Measurements from ENCODE around the gene TCEAL9.
A peak's percentile ranks its signal among the peaks of the same experiment; 100 is the strongest.
"Not testable (repeated sequence)": the region's sequence is repeated elsewhere in the genome, so short reads cannot be mapped to it uniquely, and the experiment has no call there.

TCEAL9 gene

GRCh38 chrX:103356130-103356798 is at the start of gene TCEAL9:
Gene TCEAL9 (plus strand): TSS chrX:103356506. CDS start chrX:103357685, 1,179 bp downstream.
- DNase-seq (ENCODE audit: low spot score): peak; percentile 61

- no peak for DNase-seq (ENCODE audit: low spot score)
Observed at GRCh38 chrX:103309860-103310554, 46.3 kb upstream of the TCEAL9 start.

GRCh38 chrX:103310555-103311398 is 45.5 kb upstream of the TCEAL9 start, which contains the start of gene BEX2:
Gene BEX2 (minus strand): TSS chrX:103310990. CDS start chrX:103309976, 1,014 bp downstream.
- DNase-seq (ENCODE audit: low spot score): peak; percentile 63

GRCh38 chrX:103311399-103311780 is 44.9 kb upstream of the TCEAL9 start:
- DNase-seq (ENCODE audit: low spot score): no peak

GRCh38 chrX:103329991-103330390 is 26.3 kb upstream of the TCEAL9 start, which contains the start of gene TCEAL7:
Gene TCEAL7 (plus strand): TSS chrX:103330239. CDS start chrX:103331404, 1,165 bp downstream.
- DNase-seq (ENCODE audit: low spot score): no peak

GRCh38 chrX:103330681-103331288 is 25.5 kb upstream of the TCEAL9 start:
- no peak for DNase-seq (ENCODE audit: low spot score)

GRCh38 chrX:103338663-103339062 is 17.6 kb upstream of the TCEAL9 start:
- DNase-seq (ENCODE audit: low spot score): no peak

- no peak for DNase-seq (ENCODE audit: low spot score)
Observed at GRCh38 chrX:103343105-103343504, 13.2 kb upstream of the TCEAL9 start.

- DNase-seq (ENCODE audit: low spot score): no peak
Observed at GRCh38 chrX:103344606-103345005, 11.7 kb upstream of the TCEAL9 start.

GRCh38 chrX:103347682-103348397 is 8.5 kb upstream of the TCEAL9 start:
- no peak for DNase-seq (ENCODE audit: low spot score)

- DNase-seq (ENCODE audit: low spot score): no peak
Observed at GRCh38 chrX:103356858-103357257, 552 bp downstream of the TCEAL9 start.

- no peak for DNase-seq (ENCODE audit: low spot score)
Observed at GRCh38 chrX:103357871-103358270, 1.6 kb downstream of the TCEAL9 start.

- DNase-seq (ENCODE audit: low spot score): not testable (repeated sequence)
Observed at GRCh38 chrX:103359605-103360004, 3.3 kb downstream of the TCEAL9 start.

- no peak for DNase-seq (ENCODE audit: low spot score)
Observed at GRCh38 chrX:103360092-103360491, 3.8 kb downstream of the TCEAL9 start.

- DNase-seq (ENCODE audit: low spot score): no peak
Observed at GRCh38 chrX:103360916-103361315, 4.6 kb downstream of the TCEAL9 start.

- no peak for DNase-seq (ENCODE audit: low spot score)
Observed at GRCh38 chrX:103361798-103362197, 5.5 kb downstream of the TCEAL9 start.

- DNase-seq (ENCODE audit: low spot score): no peak
Observed at GRCh38 chrX:103362474-103362873, 6.2 kb downstream of the TCEAL9 start.

GRCh38 chrX:103363046-103363445 is 6.7 kb downstream of the TCEAL9 start:
- no peak for DNase-seq (ENCODE audit: low spot score)

- no peak for DNase-seq (ENCODE audit: low spot score)
Observed at GRCh38 chrX:103367502-103367901, 11.2 kb downstream of the TCEAL9 start.

- no peak for DNase-seq (ENCODE audit: low spot score)
Observed at GRCh38 chrX:103369479-103369878, 13.2 kb downstream of the TCEAL9 start.

- no peak for DNase-seq (ENCODE audit: low spot score)
Observed at GRCh38 chrX:103372886-103373285, 16.6 kb downstream of the TCEAL9 start.
